Naive B cell (primary cell): ENCODE results near the gene INHBC. TPM values are rescaled to one million over a fixed set of nuclear protein-coding genes. Genes with fewer than 3 reads are reported as not detected.

ENCODE experiments used
- ATAC-seq, 2 donors: fragments of 150-1000 bp; cut with Tn5 transposase; 2 replicates each; pipeline ENCODE4 v1.10.0; 2021; ENCODE audit warnings: low read depth in 2 of 2, mild to moderate bottlenecking in 2 of 2, moderate library complexity in 2 of 2
- DNase-seq: peaks from one replicate; pipeline ENCODE4 v3.0.0; 2022
- H3K27ac Mint-ChIP-seq, 6 donors: one replicate each; pipeline ENCODE4 v1.8.0; 2020 to 2022; ENCODE audit warnings: mild to moderate bottlenecking in 6 of 6, mixed read lengths in 6 of 6, moderate library complexity in 5 of 6, inconsistent platforms in 2 of 6
- H3K27me3 Mint-ChIP-seq, 3 donors: one replicate each; pipeline ENCODE4 v1.8.0; 2021 to 2022; ENCODE audit warnings: mixed read lengths in 3 of 3, mild to moderate bottlenecking in 1 of 3
- H3K36me3 Mint-ChIP-seq, 2 donors: one replicate each; pipeline ENCODE4 v1.8.0; 2020 to 2022; ENCODE audit warnings: mixed read lengths in 2 of 2, inconsistent platforms in 1 of 2, mild to moderate bottlenecking in 1 of 2
- H3K4me1 Mint-ChIP-seq, 3 donors: one replicate each; pipeline ENCODE4 v1.8.0; 2020 to 2022; ENCODE audit warnings: mixed read lengths in 3 of 3, inconsistent platforms in 1 of 3, mild to moderate bottlenecking in 1 of 3, moderate library complexity in 1 of 3
- H3K4me3 Mint-ChIP-seq, 8 donors: one replicate each; pipeline ENCODE4 v1.8.0; 2020 to 2022; ENCODE audit warnings: mild to moderate bottlenecking in 8 of 8, mixed read lengths in 8 of 8, moderate library complexity in 8 of 8, inconsistent platforms in 2 of 8
- H3K9me3 Mint-ChIP-seq, 7 donors: one replicate each; pipeline ENCODE4 v1.8.0; 2020 to 2022; ENCODE audit warnings: mixed read lengths in 7 of 7, mild to moderate bottlenecking in 5 of 7, inconsistent platforms in 2 of 7, moderate library complexity in 1 of 7
- polyA plus RNA-seq, 6 donors: library from polyadenylated mRNA; unstranded; fragments of 300-500 nt; fragmentation: Illumina TruSeq; gene quantifications; one replicate each; pipeline ENCODE4 v1.2.3, GENCODE V29; 2021; ENCODE audit warnings: low read depth in 6 of 6

The INHBC gene
- polyA plus RNA-seq, 6 donors from 2014 or later = not detected

- peaks cover 11 to 37% of the 10 kb centered on the region in 2 donors for H3K36me3 Mint-ChIP-seq
- DNase-seq (no peak), ATAC-seq (no peak)
- H3K4me1 Mint-ChIP-seq = peaks cover 46 to 65% (median 60%) of the 10 kb centered on the region in 3 donors
- H3K27ac Mint-ChIP-seq = peak overlapping the region in 1 of 6 donors; percentile 70
- no peaks in the 10 kb centered on the region for H3K27me3 Mint-ChIP-seq
- no peaks in the 10 kb centered on the region for H3K9me3 Mint-ChIP-seq
- no peak overlapping the region for H3K4me3 Mint-ChIP-seq
These were observed 35.8 kb downstream of the INHBC start for GRCh38 chr12:57470286-57470969.

GRCh38 chr12:57470970-57471656 lies 36.5 kb downstream of the INHBC start:
- H3K36me3 Mint-ChIP-seq = peaks cover 11 to 37% of the 10 kb centered on the region in 2 donors
- ATAC-seq = no peak
- no peaks in the 10 kb centered on the region for H3K27me3 Mint-ChIP-seq
- peaks cover 42 to 63% (median 57%) of the 10 kb centered on the region in 3 donors for H3K4me1 Mint-ChIP-seq
- DNase-seq = no peak
- H3K9me3 Mint-ChIP-seq = no peaks in the 10 kb centered on the region
- H3K27ac Mint-ChIP-seq = peak overlapping the region in 3 of 6 donors; percentile 65 to 91 (median 70)
- peak overlapping the region in 1 of 8 donors; percentile 44 for H3K4me3 Mint-ChIP-seq

GRCh38 chr12:57471661-57472060 lies 37.1 kb downstream of the INHBC start:
- H3K27ac Mint-ChIP-seq = peak overlapping the region in 4 of 6 donors; percentile 44 to 77 (median 58)
- H3K4me3 Mint-ChIP-seq = peak overlapping the region in 1 of 8 donors; percentile 18
- peaks cover 11 to 37% of the 10 kb centered on the region in 2 donors for H3K36me3 Mint-ChIP-seq
- H3K4me1 Mint-ChIP-seq = peaks cover 48 to 68% (median 62%) of the 10 kb centered on the region in 3 donors
- DNase-seq = no peak
- no peak for ATAC-seq
- no peaks in the 10 kb centered on the region for H3K27me3 Mint-ChIP-seq
- H3K9me3 Mint-ChIP-seq = no peaks in the 10 kb centered on the region

GRCh38 chr12:57472391-57472790 lies 37.8 kb downstream of the INHBC start:
- H3K9me3 Mint-ChIP-seq = no peaks in the 10 kb centered on the region
- DNase-seq (no peak), ATAC-seq (no peak)
- H3K36me3 Mint-ChIP-seq = peaks cover 7 to 34% of the 10 kb centered on the region in 2 donors
- peak overlapping the region in 4 of 6 donors; percentile 52 to 82 (median 63) for H3K27ac Mint-ChIP-seq
- H3K4me1 Mint-ChIP-seq = peaks cover 55 to 72% (median 64%) of the 10 kb centered on the region in 3 donors
- peak overlapping the region in 1 of 8 donors; percentile 18 for H3K4me3 Mint-ChIP-seq
- no peaks in the 10 kb centered on the region for H3K27me3 Mint-ChIP-seq

GRCh38 chr12:57473392-57473791 lies 38.8 kb downstream of the INHBC start:
- H3K4me3 Mint-ChIP-seq = peak overlapping the region in 3 of 8 donors; percentile 16 to 84 (median 60)
- peak overlapping the region in 5 of 6 donors; percentile 43 to 92 (median 78) for H3K27ac Mint-ChIP-seq
- no peaks in the 10 kb centered on the region for H3K9me3 Mint-ChIP-seq
- H3K4me1 Mint-ChIP-seq = peaks cover 57 to 71% (median 65%) of the 10 kb centered on the region in 3 donors
- H3K36me3 Mint-ChIP-seq = peaks cover 7 to 24% of the 10 kb centered on the region in 2 donors
- no peak for DNase-seq
- no peaks in the 10 kb centered on the region for H3K27me3 Mint-ChIP-seq
- no peak for ATAC-seq

- DNase-seq = no peak
- no peaks in the 10 kb centered on the region for H3K9me3 Mint-ChIP-seq
- H3K27ac Mint-ChIP-seq = peak overlapping the region in 3 of 6 donors; percentile 43 to 78 (median 78)
- ATAC-seq = no peak
- H3K36me3 Mint-ChIP-seq = peaks cover 7 to 21% of the 10 kb centered on the region in 2 donors
- no peaks in the 10 kb centered on the region for H3K27me3 Mint-ChIP-seq
- peak overlapping the region in 5 of 8 donors; percentile 16 to 84 (median 60) for H3K4me3 Mint-ChIP-seq
- H3K4me1 Mint-ChIP-seq = peaks cover 61 to 76% (median 68%) of the 10 kb centered on the region in 3 donors
These were observed 39.3 kb downstream of the INHBC start for GRCh38 chr12:57473886-57474285.

GRCh38 chr12:57474430-57474829 lies 39.8 kb downstream of the INHBC start:
- Mint-ChIP-seq H3K9me3 (no peaks in the 10 kb centered on the region), H3K27me3 (no peaks in the 10 kb centered on the region), H3K4me3 (peak overlapping the region; percentile 53 to 84 (median 69)), H3K27ac (peak overlapping the region; percentile 63 to 87 (median 76)), H3K36me3 (peaks cover 7 to 21% of the 10 kb centered on the region in 2 donors), H3K4me1 (peaks cover 65 to 80% (median 73%) of the 10 kb centered on the region in 3 donors)
- ATAC-seq (no peak), DNase-seq (no peak)

- Mint-ChIP-seq H3K4me1 (peaks cover 70 to 80% (median 78%) of the 10 kb centered on the region in 3 donors), H3K27me3 (no peaks in the 10 kb centered on the region), H3K27ac (peak overlapping the region; percentile 63 to 87 (median 76)), H3K9me3 (no peaks in the 10 kb centered on the region), H3K36me3 (peaks cover 7 to 21% of the 10 kb centered on the region in 2 donors), H3K4me3 (peak overlapping the region; percentile 53 to 84 (median 69))
- ATAC-seq (no peak), DNase-seq (no peak)
These were observed 40.3 kb downstream of the INHBC start for GRCh38 chr12:57474862-57475261.

- Mint-ChIP-seq H3K27ac (peak overlapping the region in 4 of 6 donors; percentile 80 to 99 (median 98)), H3K36me3 (peaks cover 7 to 21% of the 10 kb centered on the region in 2 donors), H3K9me3 (no peaks in the 10 kb centered on the region), H3K4me1 (peaks cover 74 to 84% (median 83%) of the 10 kb centered on the region in 3 donors), H3K4me3 (peak overlapping the region; percentile 79 to 100 (median 98)), H3K27me3 (no peaks in the 10 kb centered on the region)
- ATAC-seq = no peak
- no peak for DNase-seq
These were observed 40.9 kb downstream of the INHBC start for GRCh38 chr12:57475271-57476161.

- ATAC-seq (peak; percentile 43 to 51), DNase-seq (peak; percentile 58)
- no peaks in the 10 kb centered on the region for H3K9me3 Mint-ChIP-seq
- peaks cover 7 to 21% of the 10 kb centered on the region in 2 donors for H3K36me3 Mint-ChIP-seq
- peak overlapping the region; percentile 86 to 100 (median 99) for H3K4me3 Mint-ChIP-seq
- H3K27me3 Mint-ChIP-seq = no peaks in the 10 kb centered on the region
- peaks cover 79 to 88% (median 85%) of the 10 kb centered on the region in 3 donors for H3K4me1 Mint-ChIP-seq
- peak overlapping the region; percentile 97 to 99 (median 99) for H3K27ac Mint-ChIP-seq
These were observed 41.8 kb downstream of the INHBC start for GRCh38 chr12:57476162-57476992.

- Mint-ChIP-seq H3K4me1 (peaks cover 80 to 87% (median 83%) of the 10 kb centered on the region in 3 donors), H3K27me3 (no peaks in the 10 kb centered on the region), H3K9me3 (no peaks in the 10 kb centered on the region), H3K4me3 (peak overlapping the region; percentile 86 to 100 (median 99)), H3K36me3 (peaks cover 7 to 21% of the 10 kb centered on the region in 2 donors), H3K27ac (peak overlapping the region; percentile 97 to 99 (median 99))
- DNase-seq (peak; percentile 31), ATAC-seq (no peak)
These were observed 42.6 kb downstream of the INHBC start for GRCh38 chr12:57476993-57477709.
